BLaER1 treated with 17β-estradiol and CSF1 and Interleukin-3, amounts not matched to agents 10 nM and 100 nM (cell line): ENCODE measurements around the gene UROC1.

ENCODE experiments used
- H3K27ac ChIP-seq, 11 experiments: shearing (Covaris generic); formaldehyde crosslinking; 2 replicates each; pipeline ENCODE4 v1.8.1; 2022
- H3K27me3 ChIP-seq, 11 experiments: shearing (Covaris generic); formaldehyde crosslinking; 2 replicates each; pipeline ENCODE4 v1.8.1; 2022
- H3K36me3 ChIP-seq, 11 experiments: shearing (Covaris generic); formaldehyde crosslinking; 2 replicates each; pipeline ENCODE4 v1.8.1; 2022
- H3K4me1 ChIP-seq, 10 experiments: shearing (Covaris generic); formaldehyde crosslinking; 2 replicates each; pipeline ENCODE4 v1.8.1; 2022
- H3K4me2 ChIP-seq, 11 experiments: shearing (Covaris generic); formaldehyde crosslinking; 2 replicates each; pipeline ENCODE4 v1.8.1; 2022
- H3K4me3 ChIP-seq, 10 experiments: shearing (Covaris generic); formaldehyde crosslinking; 2 replicates each; pipeline ENCODE4 v1.8.1; 2022
- H3K9ac ChIP-seq, 11 experiments: shearing (Covaris generic); formaldehyde crosslinking; 2 replicates each; pipeline ENCODE4 v1.8.1; 2022
- H3K9me3 ChIP-seq, 11 experiments: shearing (Covaris generic); formaldehyde crosslinking; replicated peaks in 1 of 11; 2 replicates each; pipeline ENCODE4 v1.8.1; 2022
- H4K20me1 ChIP-seq, 11 experiments: shearing (Covaris generic); formaldehyde crosslinking; 2 replicates each; pipeline ENCODE4 v1.8.1; 2022
- Cebpa-rat ChIP-seq, 11 experiments: shearing (Covaris generic); IDR thresholded peaks; 2 replicates each; pipeline ENCODE4 v1.8.1; 2022

UROC1 gene

GRCh38 chr3:126542340-126543241 lies 25.0 kb upstream of the UROC1 start:
- H3K9me3 ChIP-seq = peaks cover 0 to 13% (median 11%) of the 10 kb centered on the region in 11 experiments; a peak in 14 of 22 replicates
- H3K4me2 ChIP-seq = no peak overlapping the region; a peak in 1 of 22 replicates
- H3K27ac ChIP-seq = peak overlapping the region in 5 of 11 experiments; percentile 68 to 86 (median 85); a peak in 9 of 22 replicates
- peaks cover 44 to 75% (median 59%) of the 10 kb centered on the region in 10 experiments for H3K4me1 ChIP-seq
- H3K36me3 ChIP-seq = no peaks in the 10 kb centered on the region
- H3K9ac ChIP-seq = no peak overlapping the region
- no peak overlapping the region for H3K4me3 ChIP-seq
- no peaks in the 10 kb centered on the region for H3K27me3 ChIP-seq
- no peak for TF ChIP-seq Cebpa-rat (IDR thresholded peaks at IDR 0.05)
- H4K20me1 ChIP-seq = no peaks in the 10 kb centered on the region

GRCh38 chr3:126541628-126542339 lies 24.2 kb upstream of the UROC1 start:
- H3K4me1 ChIP-seq = peaks cover 51 to 75% (median 67%) of the 10 kb centered on the region in 10 experiments
- H3K36me3 ChIP-seq = no peaks in the 10 kb centered on the region
- H4K20me1 ChIP-seq = no peaks in the 10 kb centered on the region
- TF ChIP-seq Cebpa-rat (IDR thresholded peaks at IDR 0.05) = no peak
- H3K27me3 ChIP-seq = no peaks in the 10 kb centered on the region
- H3K4me2 ChIP-seq = peak overlapping the region; percentile 67 to 95 (median 80)
- H3K9ac ChIP-seq = peak overlapping the region in 6 of 11 experiments; percentile 37 to 71 (median 65); a peak in 9 of 22 replicates
- peaks cover 0 to 13% (median 11%) of the 10 kb centered on the region in 11 experiments; a peak in 14 of 22 replicates for H3K9me3 ChIP-seq
- no peak overlapping the region for H3K4me3 ChIP-seq
- peak overlapping the region; percentile 51 to 86 (median 74); a peak in 20 of 22 replicates for H3K27ac ChIP-seq

- Histone ChIP-seq H3K27ac (peak overlapping the region; percentile 51 to 86 (median 74)), H3K36me3 (no peaks in the 10 kb centered on the region), H3K4me1 (peaks cover 51 to 76% (median 67%) of the 10 kb centered on the region in 10 experiments), H3K4me2 (peak overlapping the region; percentile 67 to 95 (median 80)), H3K4me3 (peak overlapping the region in 2 of 10 experiments; percentile 28 to 30; a peak in 2 of 20 replicates), H3K9ac (peak overlapping the region; percentile 29 to 76 (median 56); a peak in 16 of 22 replicates), H3K27me3 (no peaks in the 10 kb centered on the region), H3K9me3 (peaks cover 0 to 13% (median 11%) of the 10 kb centered on the region in 11 experiments; a peak in 14 of 22 replicates), H4K20me1 (no peaks in the 10 kb centered on the region; a peak in 1 of 22 replicates)
- TF ChIP-seq Cebpa-rat (IDR thresholded peaks at IDR 0.05) = no peak
These were observed 23.5 kb upstream of the UROC1 start for GRCh38 chr3:126540951-126541627.

- peak overlapping the region in 1 of 10 experiments; percentile 30; a peak in 2 of 20 replicates for H3K4me3 ChIP-seq
- H4K20me1 ChIP-seq = no peaks in the 10 kb centered on the region; a peak in 1 of 22 replicates
- H3K9ac ChIP-seq = peak overlapping the region in 8 of 11 experiments; percentile 37 to 76 (median 63); a peak in 13 of 22 replicates
- peaks cover 47 to 75% (median 66%) of the 10 kb centered on the region in 10 experiments for H3K4me1 ChIP-seq
- peak overlapping the region; percentile 67 to 95 (median 80) for H3K4me2 ChIP-seq
- H3K27me3 ChIP-seq = no peaks in the 10 kb centered on the region
- no peak for TF ChIP-seq Cebpa-rat (IDR thresholded peaks at IDR 0.05)
- no peaks in the 10 kb centered on the region for H3K36me3 ChIP-seq
- H3K27ac ChIP-seq = peak overlapping the region; percentile 51 to 86 (median 74); a peak in 21 of 22 replicates
- H3K9me3 ChIP-seq = peaks cover 0 to 13% (median 11%) of the 10 kb centered on the region in 11 experiments; a peak in 14 of 22 replicates
These were observed 22.8 kb upstream of the UROC1 start for GRCh38 chr3:126540342-126540849.

GRCh38 chr3:126539558-126540250 lies 22.1 kb upstream of the UROC1 start:
- Histone ChIP-seq H3K27me3 (no peaks in the 10 kb centered on the region), H3K27ac (peak overlapping the region; percentile 2 to 86 (median 74); a peak in 18 of 22 replicates), H3K4me3 (no peak overlapping the region), H4K20me1 (no peaks in the 10 kb centered on the region; a peak in 1 of 22 replicates), H3K9me3 (peaks cover 0 to 13% (median 11%) of the 10 kb centered on the region in 11 experiments; a peak in 14 of 22 replicates), H3K4me1 (peaks cover 40 to 69% (median 59%) of the 10 kb centered on the region in 10 experiments), H3K36me3 (no peaks in the 10 kb centered on the region), H3K9ac (peak overlapping the region in 4 of 11 experiments; percentile 24 to 34 (median 30); a peak in 4 of 22 replicates), H3K4me2 (peak overlapping the region; percentile 67 to 95 (median 80))
- no peak for TF ChIP-seq Cebpa-rat (IDR thresholded peaks at IDR 0.05)

- TF ChIP-seq Cebpa-rat (IDR thresholded peaks at IDR 0.05) = no peak
- Histone ChIP-seq H3K27me3 (no peaks in the 10 kb centered on the region), H4K20me1 (no peaks in the 10 kb centered on the region; a peak in 1 of 22 replicates), H3K4me2 (peak overlapping the region in 5 of 11 experiments; percentile 3 to 91 (median 88); a peak in 7 of 22 replicates), H3K36me3 (no peaks in the 10 kb centered on the region), H3K9ac (no peak overlapping the region), H3K9me3 (peaks cover 0 to 13% (median 11%) of the 10 kb centered on the region in 11 experiments; a peak in 14 of 22 replicates), H3K27ac (peak overlapping the region in 5 of 11 experiments; percentile 1 to 86 (median 68); a peak in 5 of 22 replicates), H3K4me1 (peaks cover 33 to 67% (median 52%) of the 10 kb centered on the region in 10 experiments), H3K4me3 (no peak overlapping the region)
These were observed 21.4 kb upstream of the UROC1 start for GRCh38 chr3:126538966-126539365.

GRCh38 chr3:126538316-126538715 lies 20.7 kb upstream of the UROC1 start:
- H3K27me3 ChIP-seq = no peaks in the 10 kb centered on the region
- peaks cover 33 to 68% (median 52%) of the 10 kb centered on the region in 10 experiments for H3K4me1 ChIP-seq
- peaks cover 0 to 13% (median 11%) of the 10 kb centered on the region in 11 experiments; a peak in 14 of 22 replicates for H3K9me3 ChIP-seq
- peak overlapping the region in 8 of 11 experiments; percentile 33 to 90 (median 63); a peak in 13 of 22 replicates for H3K4me2 ChIP-seq
- H3K4me3 ChIP-seq = no peak overlapping the region
- H3K27ac ChIP-seq = peak overlapping the region in 4 of 11 experiments; percentile 1 to 72 (median 8); a peak in 5 of 22 replicates
- no peaks in the 10 kb centered on the region for H3K36me3 ChIP-seq
- H3K9ac ChIP-seq = peak overlapping the region in 1 of 11 experiments; percentile 6; a peak in 2 of 22 replicates
- no peaks in the 10 kb centered on the region; a peak in 1 of 22 replicates for H4K20me1 ChIP-seq
- no peak for TF ChIP-seq Cebpa-rat (IDR thresholded peaks at IDR 0.05)
